ENCODE measurements around the gene DMRT1. TPM values are rescaled to one million over a fixed set of nuclear protein-coding genes. Genes with fewer than 3 reads are reported as not detected.
"Not testable (repeated sequence)": the region's sequence is repeated elsewhere in the genome, so short reads cannot be mapped to it uniquely, and the experiment has no call there.

DMRT1 gene
- polyA plus RNA-seq, 1 donor, result not detected

- no peak for DNase-seq
These were observed 131.2 kb downstream of the DMRT1 start for GRCh38 chr9:972501-973294.

- no peak for DNase-seq
These were observed 131.9 kb downstream of the DMRT1 start for GRCh38 chr9:973295-973834.

GRCh38 chr9:974031-974995 lies 132.8 kb downstream of the DMRT1 start:
- no peak for DNase-seq

GRCh38 chr9:974996-975739 lies 133.7 kb downstream of the DMRT1 start:
- DNase-seq, result no peak

- no peak for DNase-seq
These were observed 134.3 kb downstream of the DMRT1 start for GRCh38 chr9:975740-976257.

GRCh38 chr9:976258-976942 lies 134.9 kb downstream of the DMRT1 start, which contains the start of gene DMRT3:
TSS of gene DMRT3 (plus strand) at chr9:976655. CDS start at chr9:977002, 347 bp downstream.
- no peak for DNase-seq

GRCh38 chr9:976943-977837 lies 135.7 kb downstream of the DMRT1 start:
- no peak for DNase-seq

- no peak for DNase-seq
These were observed 136.6 kb downstream of the DMRT1 start for GRCh38 chr9:977838-978830.

GRCh38 chr9:979983-980382 lies 138.5 kb downstream of the DMRT1 start:
- DNase-seq, result no peak

GRCh38 chr9:980640-981039 lies 139.1 kb downstream of the DMRT1 start:
- no peak for DNase-seq

GRCh38 chr9:981491-981898 lies 140.0 kb downstream of the DMRT1 start:
- DNase-seq, result no peak

- DNase-seq, result no peak
These were observed 141.1 kb downstream of the DMRT1 start for GRCh38 chr9:982394-983230.

GRCh38 chr9:994005-994404 lies 152.5 kb downstream of the DMRT1 start:
- DNase-seq, result no peak

- no peak for DNase-seq
These were observed 153.7 kb downstream of the DMRT1 start for GRCh38 chr9:995192-995591.

GRCh38 chr9:995781-996180 lies 154.3 kb downstream of the DMRT1 start:
- no peak for DNase-seq

GRCh38 chr9:998299-999110 lies 157.0 kb downstream of the DMRT1 start:
- DNase-seq, result not testable (repeated sequence)

- no peak for DNase-seq
These were observed 160.3 kb downstream of the DMRT1 start for GRCh38 chr9:1001838-1002237.

All from left kidney (tissue), 2 donors.